ENCODE results near the gene PHACTR2. TPM values are rescaled to one million over a fixed set of nuclear protein-coding genes. Genes with fewer than 3 reads are reported as not detected.

PHACTR2 gene
- total and polyA plus RNA-seq, 2 of the 13 experiments (the other 11 are each of a cell fraction or from before 2014, with no cell fraction given), result 11.3 to 28.2 TPM

DNA sequence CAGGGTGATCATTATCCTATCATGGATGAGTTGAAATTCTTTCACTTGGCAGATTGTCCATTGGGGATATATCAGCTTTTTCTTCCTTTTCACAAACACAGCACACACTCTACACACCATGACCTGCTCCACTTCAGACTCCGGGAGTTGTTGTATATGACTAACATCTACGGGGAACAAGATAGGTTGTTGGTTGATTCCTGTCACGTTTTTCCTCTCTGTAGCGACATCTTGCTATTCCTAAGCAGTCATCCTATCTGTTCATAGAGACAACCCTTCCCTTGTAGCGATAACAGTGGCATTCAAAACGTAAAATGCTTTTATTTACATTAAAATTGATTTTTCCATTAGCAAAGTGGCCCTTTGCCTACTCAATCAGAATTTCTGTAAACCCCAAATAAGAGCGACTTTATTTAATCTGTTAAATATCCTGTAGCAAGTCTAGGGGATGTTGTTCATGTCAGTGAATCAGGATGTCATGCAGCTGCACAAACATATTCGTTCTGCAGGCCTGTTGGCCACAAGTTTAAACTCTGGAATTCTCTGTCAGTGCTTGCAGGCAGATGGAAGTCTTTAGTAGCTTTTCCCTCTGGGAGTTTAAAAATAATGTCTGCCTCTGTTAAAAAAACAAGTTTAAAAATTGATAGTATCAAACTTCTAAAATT lies 23.1 kb downstream of the PHACTR2 start:
- DNase-seq (ENCODE audit: low spot score), result no peak
- intact Hi-C loops (cut with micrococcal nuclease; ENCODE audit: unreplicated experiment), result no loop called here
- Histone ChIP-seq H3K9me3 (ENCODE audit: low read length) (no peaks in the 10 kb centered on the region), H3K4me3 (replicated peaks in 1 of 3; ENCODE audit: insufficient read depth in 1 of 3, low read depth in 2 of 3, low read length in 3 of 3) (no peak overlapping the region), H3K27ac (ENCODE audit: extremely low read length, insufficient read depth, low read length) (no peak overlapping the region), H4K20me1 (ENCODE audit: insufficient read depth, low read length) (no peaks in the 10 kb centered on the region), H3K4me2 (ENCODE audit: low read depth, low read length) (no peak overlapping the region), H3K36me3 (replicated peaks in 1 of 2; ENCODE audit: control insufficient read depth in 1 of 2, insufficient read depth in 2 of 2, low read length in 2 of 2) (peaks cover 0 to 4% of the 10 kb centered on the region in 2 experiments; a peak in 1 of 5 replicates), H3K27me3 (ENCODE audit: control insufficient read depth in 1 of 2, insufficient read depth in 2 of 2, low read length in 2 of 2) (no peaks in the 10 kb centered on the region), H3K79me2 (ENCODE audit: insufficient read depth, low read length) (peaks cover 15% of the 10 kb centered on the region), H2AFZ (ENCODE audit: low read length) (no peak overlapping the region), H3K9ac (ENCODE audit: insufficient read depth, low read depth, low read length) (no peak overlapping the region), H3K4me1 (ENCODE audit: insufficient read depth, low read length) (peaks cover 43% of the 10 kb centered on the region)
- FAIRE-seq, result no peak
- in situ Hi-C loops (cut with HindIII; ENCODE audit: extremely low pct_ligation_motif_present, low pct_unique_long_range_greater_than_20kb), result no loop called here
- no peak for ATAC-seq
- CTCF ChIA-PET (ENCODE audit: low intra/inter-chr PET ratio, low total read pairs), result no interaction called here
- POLR2A ChIA-PET, result no interaction called here
- no peak for TF ChIP-seq ZNF33A (CRISPR knock-in tag; IDR thresholded peaks at IDR 0.05; ENCODE audit: borderline replicate concordance)
- TF ChIP-seq, protein P1, sequence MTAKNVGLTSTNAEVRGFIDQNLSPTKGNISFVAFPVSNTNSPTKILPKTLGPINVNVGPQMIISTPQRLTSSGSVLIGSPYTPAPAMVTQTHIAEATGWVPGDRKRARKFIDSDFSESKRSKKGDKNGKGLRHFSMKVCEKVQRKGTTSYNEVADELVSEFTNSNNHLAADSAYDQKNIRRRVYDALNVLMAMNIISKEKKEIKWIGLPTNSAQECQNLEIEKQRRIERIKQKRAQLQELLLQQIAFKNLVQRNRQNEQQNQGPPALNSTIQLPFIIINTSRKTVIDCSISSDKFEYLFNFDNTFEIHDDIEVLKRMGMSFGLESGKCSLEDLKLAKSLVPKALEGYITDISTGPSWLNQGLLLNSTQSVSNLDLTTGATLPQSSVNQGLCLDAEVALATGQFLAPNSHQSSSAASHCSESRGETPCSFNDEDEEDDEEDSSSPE (CRISPR knock-in tag; IDR thresholded peaks at IDR 0.05), result no peak
- no peak for TF ChIP-seq ELF3 (CRISPR knock-in tag; IDR thresholded peaks at IDR 0.05)
- no peak for TF ChIP-seq MTF1 (CRISPR knock-in tag; IDR thresholded peaks at IDR 0.05)
- BruUV-seq (replicated peaks), result no TSS peak
- 89% methylated on average over 8 of the region's 8 CpGs for WGBS (ENCODE audit: low lambda C conversion rate)

DNA sequence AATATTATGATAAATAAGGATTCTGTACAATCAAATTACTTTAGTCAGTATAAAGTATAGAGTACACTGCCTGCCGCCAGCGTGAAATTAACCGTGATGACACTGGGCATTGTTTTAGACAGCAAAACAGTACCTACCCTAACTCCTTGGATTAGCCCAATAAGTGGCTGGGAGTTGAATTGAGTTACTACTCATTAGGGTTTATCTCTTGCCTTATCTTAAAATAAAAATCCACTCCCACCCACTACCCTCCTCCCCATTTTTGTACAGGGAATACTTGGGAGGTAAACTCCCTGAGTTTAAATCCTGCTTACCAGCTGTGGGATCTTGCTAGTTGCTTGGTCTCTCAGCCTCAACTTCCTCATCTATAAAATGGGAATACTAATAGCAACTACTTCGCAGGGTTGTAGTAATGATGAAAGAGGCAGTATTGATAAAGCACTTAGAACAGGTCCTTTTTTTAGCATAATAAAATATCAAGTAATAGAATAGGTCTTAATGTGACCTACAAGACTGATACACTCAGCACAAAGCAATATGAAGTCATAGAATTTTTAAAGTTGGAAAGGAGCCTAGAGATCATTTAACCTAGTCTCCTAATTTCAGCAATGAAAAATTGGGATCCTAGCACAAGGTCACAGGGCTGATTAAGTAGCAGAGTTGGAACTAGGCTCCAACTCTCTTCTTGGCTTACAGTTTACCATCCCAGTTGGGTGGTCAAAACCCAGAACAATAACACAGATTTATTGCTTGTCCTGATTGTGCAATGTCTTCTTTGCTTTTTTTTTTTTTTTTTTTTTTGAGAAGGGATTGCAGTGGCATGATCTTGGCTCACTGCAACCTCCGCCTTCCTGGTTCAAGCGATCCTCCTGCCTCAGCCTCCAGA lies 23.8 kb downstream of the PHACTR2 start:
- ChIA-PET CTCF (ENCODE audit: low intra/inter-chr PET ratio, low total read pairs) (no interaction called here), POLR2A (interaction anchor here (0.7 kb wide), 1 partner anchor 10 kb away, joined by 6 read pairs; no protein-coding TSS in a partner anchor)
- peaks cover 15% of the 10 kb centered on the region for H3K79me2 ChIP-seq (ENCODE audit: insufficient read depth, low read length)

More for the DNA sequence above, 23.8 kb downstream of the PHACTR2 start:
- no peaks in the 10 kb centered on the region for H4K20me1 ChIP-seq (ENCODE audit: insufficient read depth, low read length)
- WGBS (ENCODE audit: low lambda C conversion rate), result 95% methylated on average over 6 of the region's 6 CpGs
- no peak overlapping the region for H3K4me3 ChIP-seq (replicated peaks in 1 of 3; ENCODE audit: insufficient read depth in 1 of 3, low read depth in 2 of 3, low read length in 3 of 3)
- intact Hi-C loops (cut with micrococcal nuclease; ENCODE audit: unreplicated experiment), result no loop called here
- H3K27ac ChIP-seq (ENCODE audit: extremely low read length, insufficient read depth, low read length), result no peak overlapping the region
- H3K9ac ChIP-seq (ENCODE audit: insufficient read depth, low read depth, low read length), result no peak overlapping the region
- H2AFZ ChIP-seq (ENCODE audit: low read length), result no peak overlapping the region
- H3K36me3 ChIP-seq (replicated peaks in 1 of 2; ENCODE audit: control insufficient read depth in 1 of 2, insufficient read depth in 2 of 2, low read length in 2 of 2), result peaks cover 0 to 4% of the 10 kb centered on the region in 2 experiments; a peak in 1 of 5 replicates
- no peak for FAIRE-seq
- no peak for DNase-seq (ENCODE audit: low spot score)
- no TSS peak for BruUV-seq (replicated peaks)
- H3K27me3 ChIP-seq (ENCODE audit: control insufficient read depth in 1 of 2, insufficient read depth in 2 of 2, low read length in 2 of 2), result no peaks in the 10 kb centered on the region
- TF ChIP-seq CBX5 (CRISPR knock-in tag; IDR thresholded peaks at IDR 0.05; ENCODE audit: borderline replicate concordance) (no peak), ZNF629 (CRISPR knock-in tag; conservative IDR thresholded peaks at IDR 0.05) (peak; percentile 85), MTF2 (CRISPR knock-in tag; IDR thresholded peaks at IDR 0.05; ENCODE audit: borderline replicate concordance) (no peak), CEBPB (IDR thresholded peaks at IDR 0.05; ENCODE audit: borderline replicate concordance, low read depth, low read length) (peak; percentile 74), CEBPG (CRISPR knock-in tag; IDR thresholded peaks at IDR 0.05) (peak; percentile 39; the same call in 1 of the 2 replicates)
- TF ChIP-seq, protein P2, sequence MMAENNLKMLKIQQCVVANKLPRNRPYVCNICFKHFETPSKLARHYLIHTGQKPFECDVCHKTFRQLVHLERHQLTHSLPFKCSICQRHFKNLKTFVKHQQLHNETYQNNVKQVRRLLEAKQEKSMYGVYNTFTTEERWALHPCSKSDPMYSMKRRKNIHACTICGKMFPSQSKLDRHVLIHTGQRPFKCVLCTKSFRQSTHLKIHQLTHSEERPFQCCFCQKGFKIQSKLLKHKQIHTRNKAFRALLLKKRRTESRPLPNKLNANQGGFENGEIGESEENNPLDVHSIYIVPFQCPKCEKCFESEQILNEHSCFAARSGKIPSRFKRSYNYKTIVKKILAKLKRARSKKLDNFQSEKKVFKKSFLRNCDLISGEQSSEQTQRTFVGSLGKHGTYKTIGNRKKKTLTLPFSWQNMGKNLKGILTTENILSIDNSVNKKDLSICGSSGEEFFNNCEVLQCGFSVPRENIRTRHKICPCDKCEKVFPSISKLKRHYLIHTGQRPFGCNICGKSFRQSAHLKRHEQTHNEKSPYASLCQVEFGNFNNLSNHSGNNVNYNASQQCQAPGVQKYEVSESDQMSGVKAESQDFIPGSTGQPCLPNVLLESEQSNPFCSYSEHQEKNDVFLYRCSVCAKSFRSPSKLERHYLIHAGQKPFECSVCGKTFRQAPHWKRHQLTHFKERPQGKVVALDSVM (CRISPR knock-in tag; IDR thresholded peaks at IDR 0.05), result peak; percentile 87; the same call in 1 of the 2 replicates
- TF ChIP-seq, protein P3, sequence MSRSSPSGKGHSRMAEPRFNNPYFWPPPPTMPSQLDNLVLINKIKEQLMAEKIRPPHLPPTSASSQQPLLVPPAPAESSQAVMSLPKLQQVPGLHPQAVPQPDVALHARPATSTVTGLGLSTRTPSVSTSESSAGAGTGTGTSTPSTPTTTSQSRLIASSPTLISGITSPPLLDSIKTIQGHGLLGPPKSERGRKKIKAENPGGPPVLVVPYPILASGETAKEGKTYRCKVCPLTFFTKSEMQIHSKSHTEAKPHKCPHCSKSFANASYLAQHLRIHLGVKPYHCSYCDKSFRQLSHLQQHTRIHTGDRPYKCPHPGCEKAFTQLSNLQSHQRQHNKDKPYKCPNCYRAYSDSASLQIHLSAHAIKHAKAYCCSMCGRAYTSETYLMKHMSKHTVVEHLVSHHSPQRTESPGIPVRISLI (CRISPR knock-in tag; IDR thresholded peaks at IDR 0.05; ENCODE audit: borderline replicate concordance), result peak; percentile 60; the same call in 1 of the 2 replicates
- no peaks in the 10 kb centered on the region for H3K9me3 ChIP-seq (ENCODE audit: low read length)
- H3K4me1 ChIP-seq (ENCODE audit: insufficient read depth, low read length), result peaks cover 36% of the 10 kb centered on the region
- in situ Hi-C loops (cut with HindIII; ENCODE audit: extremely low pct_ligation_motif_present, low pct_unique_long_range_greater_than_20kb), result no loop called here
- no peak for ATAC-seq
- no peak overlapping the region for H3K4me2 ChIP-seq (ENCODE audit: low read depth, low read length)

All from HepG2 (cell line).